ENCODE measurements around the gene EDAR. TPM values are rescaled to one million over a fixed set of nuclear protein-coding genes. Genes with fewer than 3 reads are reported as not detected.

EDAR gene
- total RNA-seq, 3 donors from 2014 or later (not counting 1 experiment from before 2014, with no cell fraction given): 0.11 to 0.23 TPM; not detected in 1

- no peak for DNase-seq
- Mint-ChIP-seq H3K4me1 (no peaks in the 10 kb centered on the region), H3K9me3 (no peaks in the 10 kb centered on the region), H3K27me3 (ENCODE audit: low read depth in 2 of 2) (peaks cover 6% of the 10 kb centered on the region in 2 donors), H3K4me3 (no peak overlapping the region), H3K27ac (no peak overlapping the region), H3K36me3 (no peaks in the 10 kb centered on the region)
- no peak for TF ChIP-seq CTCF (IDR thresholded peaks at IDR 0.05)
- 80% methylated on average over 7 of the region's 9 CpGs for WGBS (ENCODE audit: insufficient coverage)
- H3K9me3 ChIP-seq (ENCODE audit: control insufficient read depth, insufficient read depth, low read length): no peaks in the 10 kb centered on the region
- H3K4me3 ChIP-seq (ENCODE audit: low read length): no peak overlapping the region
- no peak for ATAC-seq
- no peak overlapping the region for H3K27ac ChIP-seq (ENCODE audit: low read length)
- no peaks in the 10 kb centered on the region for H3K36me3 ChIP-seq (ENCODE audit: control insufficient read depth, insufficient read depth, low read length)
- no peaks in the 10 kb centered on the region for H3K27me3 ChIP-seq (ENCODE audit: control insufficient read depth, insufficient read depth, low read length)
- H3K4me1 ChIP-seq (ENCODE audit: control insufficient read depth, insufficient read depth, low read length): no peaks in the 10 kb centered on the region
- intact Hi-C loops (cut with micrococcal nuclease): no loop called here
Measured at GRCh38 chr2:109009920-109010610, 21.0 kb upstream of the EDAR start.

GRCh38 chr2:109006971-109007370 lies 18.0 kb upstream of the EDAR start:
- no peaks in the 10 kb centered on the region for H3K27me3 ChIP-seq (ENCODE audit: control insufficient read depth, insufficient read depth, low read length)
- Mint-ChIP-seq H3K36me3 (no peaks in the 10 kb centered on the region), H3K27ac (no peak overlapping the region), H3K9me3 (no peaks in the 10 kb centered on the region), H3K4me1 (no peaks in the 10 kb centered on the region), H3K27me3 (ENCODE audit: low read depth in 2 of 2) (peaks cover 6% of the 10 kb centered on the region in 2 donors), H3K4me3 (no peak overlapping the region)
- DNase-seq (no peak), ATAC-seq (no peak)
- no peaks in the 10 kb centered on the region for H3K9me3 ChIP-seq (ENCODE audit: control insufficient read depth, insufficient read depth, low read length)
- no peaks in the 10 kb centered on the region for H3K36me3 ChIP-seq (ENCODE audit: control insufficient read depth, insufficient read depth, low read length)
- intact Hi-C loops (cut with micrococcal nuclease): no loop called here
- no peak overlapping the region for H3K27ac ChIP-seq (ENCODE audit: low read length)
- H3K4me3 ChIP-seq (ENCODE audit: low read length): no peak overlapping the region
- no peaks in the 10 kb centered on the region for H3K4me1 ChIP-seq (ENCODE audit: control insufficient read depth, insufficient read depth, low read length)
- TF ChIP-seq CTCF (IDR thresholded peaks at IDR 0.05): no peak
- 43% methylated on average over 4 of the region's 4 CpGs for WGBS (ENCODE audit: insufficient coverage)

- no peak for TF ChIP-seq CTCF (IDR thresholded peaks at IDR 0.05)
- H3K4me1 ChIP-seq (ENCODE audit: control insufficient read depth, insufficient read depth, low read length): no peaks in the 10 kb centered on the region
- no peak overlapping the region for H3K4me3 ChIP-seq (ENCODE audit: low read length)
- no peaks in the 10 kb centered on the region for H3K9me3 ChIP-seq (ENCODE audit: control insufficient read depth, insufficient read depth, low read length)
- Mint-ChIP-seq H3K4me3 (no peak overlapping the region), H3K4me1 (no peaks in the 10 kb centered on the region), H3K9me3 (no peaks in the 10 kb centered on the region), H3K27ac (no peak overlapping the region), H3K36me3 (no peaks in the 10 kb centered on the region), H3K27me3 (ENCODE audit: low read depth in 2 of 2) (peaks cover 0 to 3% of the 10 kb centered on the region in 2 donors)
- DNase-seq (no peak), ATAC-seq (no peak)
- WGBS (ENCODE audit: insufficient coverage): 90% methylated on average over 20 of the region's 20 CpGs
- H3K27ac ChIP-seq (ENCODE audit: low read length): no peak overlapping the region
- intact Hi-C loops (cut with micrococcal nuclease): no loop called here
- no peaks in the 10 kb centered on the region for H3K27me3 ChIP-seq (ENCODE audit: control insufficient read depth, insufficient read depth, low read length)
- no peaks in the 10 kb centered on the region for H3K36me3 ChIP-seq (ENCODE audit: control insufficient read depth, insufficient read depth, low read length)
Measured at GRCh38 chr2:109005686-109006204, 16.7 kb upstream of the EDAR start.

- DNase-seq (no peak), ATAC-seq (no peak)
- WGBS (ENCODE audit: insufficient coverage): 93% methylated on average over 3 of the region's 3 CpGs
- no peaks in the 10 kb centered on the region for H3K9me3 Mint-ChIP-seq
- intact Hi-C loops (cut with micrococcal nuclease): no loop called here
- no peak for TF ChIP-seq CTCF (IDR thresholded peaks at IDR 0.05)
- H3K27ac Mint-ChIP-seq: no peak overlapping the region
- no peaks in the 10 kb centered on the region for H3K36me3 Mint-ChIP-seq
- H3K27ac ChIP-seq (ENCODE audit: low read length): no peak overlapping the region
- H3K27me3 ChIP-seq (ENCODE audit: control insufficient read depth, insufficient read depth, low read length): no peaks in the 10 kb centered on the region
- no peak overlapping the region for H3K4me3 Mint-ChIP-seq
- peaks cover 0 to 8% of the 10 kb centered on the region in 2 donors for H3K27me3 Mint-ChIP-seq (ENCODE audit: low read depth in 2 of 2)
- H3K9me3 ChIP-seq (ENCODE audit: control insufficient read depth, insufficient read depth, low read length): no peaks in the 10 kb centered on the region
- H3K4me1 Mint-ChIP-seq: no peaks in the 10 kb centered on the region
- no peaks in the 10 kb centered on the region for H3K4me1 ChIP-seq (ENCODE audit: control insufficient read depth, insufficient read depth, low read length)
- H3K4me3 ChIP-seq (ENCODE audit: low read length): no peak overlapping the region
- H3K36me3 ChIP-seq (ENCODE audit: control insufficient read depth, insufficient read depth, low read length): no peaks in the 10 kb centered on the region
Measured at GRCh38 chr2:109001201-109001600, 12.2 kb upstream of the EDAR start.
